Sigmoid colon (tissue), 4 donors: Measurements from ENCODE around the gene KIAA2012.

Experiments used
- CTCF ChIP-seq, 4 experiments: fragments of 450-650 bp in 3 of 4; fragments of 200-600 bp in 1 of 4; IDR thresholded peaks; one replicate each; pipeline ENCODE4 v1.5.1; 2016 to 2019; ENCODE audit warnings: antibody characterized with exemption in 4 of 4, mild to moderate bottlenecking in 3 of 4, moderate library complexity in 2 of 4
- EP300 ChIP-seq, 4 donors: sonication (generic); formaldehyde crosslinking; IDR thresholded peaks; one replicate each; pipeline ENCODE4 v1.6.1; 2017; ENCODE audit warnings: antibody characterized with exemption in 4 of 4
- POLR2AphosphoS5 ChIP-seq, 4 donors: sonication (generic); formaldehyde crosslinking; IDR thresholded peaks; one replicate each; pipeline ENCODE4 v1.6.1; 2017; ENCODE audit warnings: antibody characterized with exemption in 4 of 4

GRCh38 chr2:202035941-202036372, 37.1 kb upstream of the KIAA2012 start:
- TF ChIP-seq CTCF (IDR thresholded peaks at IDR 0.05), result no peak
- no peak for TF ChIP-seq EP300 (IDR thresholded peaks at IDR 0.05)
- no peak for TF ChIP-seq POLR2AphosphoS5 (IDR thresholded peaks at IDR 0.05)
